ENCODE data around the gene ACACA. TPM values are rescaled to one million over a fixed set of nuclear protein-coding genes. Genes with fewer than 3 reads are reported as not detected.

The ACACA gene
- polyA plus RNA-seq, 4 donors: 7.0 to 30.0 (median 16.6) TPM

- 93 to 97% (median 94%) methylated on average over 4 of the region's 4 CpGs for WGBS, 3 donors
- DNase-seq: no peak
- no peak for FAIRE-seq
- Histone ChIP-seq H3K36me3 (ENCODE audit: control insufficient read depth in 3 of 3, insufficient read depth in 2 of 3, low read depth in 1 of 3, low read length in 3 of 3) (no peaks in the 10 kb centered on the region), H3K27me3 (ENCODE audit: control insufficient read depth in 3 of 3, insufficient read depth in 3 of 3, low read length in 3 of 3) (no peaks in the 10 kb centered on the region), H3K27ac (ENCODE audit: low read depth in 1 of 3, low read length in 2 of 3) (no peak overlapping the region), H3K9me3 (ENCODE audit: control insufficient read depth in 2 of 2, insufficient read depth in 1 of 2, low read depth in 1 of 2, low read length in 1 of 2) (no peaks in the 10 kb centered on the region), H3K4me1 (ENCODE audit: control insufficient read depth in 3 of 3, insufficient read depth in 2 of 3, low read depth in 1 of 3, low read length in 2 of 3) (no peaks in the 10 kb centered on the region), H3K4me3 (ENCODE audit: low read depth in 1 of 3, low read length in 3 of 3) (no peak overlapping the region)
Observed at GRCh38 chr17:37291351-37291750, 115.3 kb downstream of the ACACA start.

- no peaks in the 10 kb centered on the region for H3K4me1 ChIP-seq (ENCODE audit: control insufficient read depth in 3 of 3, insufficient read depth in 2 of 3, low read depth in 1 of 3, low read length in 2 of 3)
- peaks cover 0 to 9% (median 4%) of the 10 kb centered on the region in 3 donors for H3K36me3 ChIP-seq (ENCODE audit: control insufficient read depth in 3 of 3, insufficient read depth in 2 of 3, low read depth in 1 of 3, low read length in 3 of 3)
- WGBS, 3 donors: 80 to 97% (median 90%) methylated on average over 1 of the region's 1 CpG
- H3K27ac ChIP-seq (ENCODE audit: low read depth in 1 of 3, low read length in 2 of 3): no peak overlapping the region
- no peaks in the 10 kb centered on the region for H3K9me3 ChIP-seq (ENCODE audit: control insufficient read depth in 2 of 2, insufficient read depth in 1 of 2, low read depth in 1 of 2, low read length in 1 of 2)
- H3K27me3 ChIP-seq (ENCODE audit: control insufficient read depth in 3 of 3, insufficient read depth in 3 of 3, low read length in 3 of 3): no peaks in the 10 kb centered on the region
- DNase-seq (no peak), FAIRE-seq (no peak)
- H3K4me3 ChIP-seq (ENCODE audit: low read depth in 1 of 3, low read length in 3 of 3): no peak overlapping the region
Observed at GRCh38 chr17:37286430-37286829, 120.2 kb downstream of the ACACA start.

- H3K4me1 ChIP-seq (ENCODE audit: control insufficient read depth in 3 of 3, insufficient read depth in 2 of 3, low read depth in 1 of 3, low read length in 2 of 3): no peaks in the 10 kb centered on the region
- no peaks in the 10 kb centered on the region for H3K27me3 ChIP-seq (ENCODE audit: control insufficient read depth in 3 of 3, insufficient read depth in 3 of 3, low read length in 3 of 3)
- H3K9me3 ChIP-seq (ENCODE audit: control insufficient read depth in 2 of 2, insufficient read depth in 1 of 2, low read depth in 1 of 2, low read length in 1 of 2): no peaks in the 10 kb centered on the region
- H3K27ac ChIP-seq (ENCODE audit: low read depth in 1 of 3, low read length in 2 of 3): no peak overlapping the region
- no peak for DNase-seq
- peaks cover 2 to 14% (median 4%) of the 10 kb centered on the region in 3 donors for H3K36me3 ChIP-seq (ENCODE audit: control insufficient read depth in 3 of 3, insufficient read depth in 2 of 3, low read depth in 1 of 3, low read length in 3 of 3)
- WGBS, 3 donors: 79% methylated on average over 2 of the region's 2 CpGs
- H3K4me3 ChIP-seq (ENCODE audit: low read depth in 1 of 3, low read length in 3 of 3): no peak overlapping the region
- no peak for FAIRE-seq
Observed at GRCh38 chr17:37284191-37284590, 122.4 kb downstream of the ACACA start.

- Histone ChIP-seq H3K4me1 (ENCODE audit: control insufficient read depth in 3 of 3, insufficient read depth in 2 of 3, low read depth in 1 of 3, low read length in 2 of 3) (no peaks in the 10 kb centered on the region), H3K27ac (ENCODE audit: low read depth in 1 of 3, low read length in 2 of 3) (no peak overlapping the region), H3K9me3 (ENCODE audit: control insufficient read depth in 2 of 2, insufficient read depth in 1 of 2, low read depth in 1 of 2, low read length in 1 of 2) (no peaks in the 10 kb centered on the region)
Observed at GRCh38 chr17:37283414-37283961, 123.1 kb downstream of the ACACA start.

GRCh38 chr17:37280841-37281240 lies 125.8 kb downstream of the ACACA start:
- H3K36me3 ChIP-seq (ENCODE audit: control insufficient read depth in 3 of 3, insufficient read depth in 2 of 3, low read depth in 1 of 3, low read length in 3 of 3): peaks cover 2 to 13% (median 4%) of the 10 kb centered on the region in 3 donors
- DNase-seq: no peak
- no peak overlapping the region for H3K4me3 ChIP-seq (ENCODE audit: low read depth in 1 of 3, low read length in 3 of 3)
- no peak for FAIRE-seq
- H3K27me3 ChIP-seq (ENCODE audit: control insufficient read depth in 3 of 3, insufficient read depth in 3 of 3, low read length in 3 of 3): no peaks in the 10 kb centered on the region
- H3K27ac ChIP-seq (ENCODE audit: low read depth in 1 of 3, low read length in 2 of 3): no peak overlapping the region
- WGBS, 3 donors: 98 to 99% (median 99%) methylated on average over 6 of the region's 6 CpGs
- H3K4me1 ChIP-seq (ENCODE audit: control insufficient read depth in 3 of 3, insufficient read depth in 2 of 3, low read depth in 1 of 3, low read length in 2 of 3): no peaks in the 10 kb centered on the region
- H3K9me3 ChIP-seq (ENCODE audit: control insufficient read depth in 2 of 2, insufficient read depth in 1 of 2, low read depth in 1 of 2, low read length in 1 of 2): no peaks in the 10 kb centered on the region

More at GRCh38 chr17:37283414-37283961, 123.1 kb downstream of the ACACA start:
- no peak overlapping the region for H3K4me3 ChIP-seq (ENCODE audit: low read depth in 1 of 3, low read length in 3 of 3)
- peaks cover 2 to 14% (median 4%) of the 10 kb centered on the region in 3 donors for H3K36me3 ChIP-seq (ENCODE audit: control insufficient read depth in 3 of 3, insufficient read depth in 2 of 3, low read depth in 1 of 3, low read length in 3 of 3)
- FAIRE-seq (no peak), DNase-seq (no peak)
- H3K27me3 ChIP-seq (ENCODE audit: control insufficient read depth in 3 of 3, insufficient read depth in 3 of 3, low read length in 3 of 3): no peaks in the 10 kb centered on the region

GRCh38 chr17:37278247-37278894 lies 128.3 kb downstream of the ACACA start:
- 44 to 65% (median 55%) methylated on average over 2 of the region's 2 CpGs for WGBS, 3 donors
- peaks cover 6 to 15% (median 7%) of the 10 kb centered on the region in 3 donors for H3K36me3 ChIP-seq (ENCODE audit: control insufficient read depth in 3 of 3, insufficient read depth in 2 of 3, low read depth in 1 of 3, low read length in 3 of 3)
- DNase-seq (no peak), FAIRE-seq (no peak)
- H3K27me3 ChIP-seq (ENCODE audit: control insufficient read depth in 3 of 3, insufficient read depth in 3 of 3, low read length in 3 of 3): no peaks in the 10 kb centered on the region
- H3K9me3 ChIP-seq (ENCODE audit: control insufficient read depth in 2 of 2, insufficient read depth in 1 of 2, low read depth in 1 of 2, low read length in 1 of 2): no peaks in the 10 kb centered on the region
- H3K4me3 ChIP-seq (ENCODE audit: low read depth in 1 of 3, low read length in 3 of 3): no peak overlapping the region
- H3K27ac ChIP-seq (ENCODE audit: low read depth in 1 of 3, low read length in 2 of 3): no peak overlapping the region
- H3K4me1 ChIP-seq (ENCODE audit: control insufficient read depth in 3 of 3, insufficient read depth in 2 of 3, low read depth in 1 of 3, low read length in 2 of 3): no peaks in the 10 kb centered on the region

GRCh38 chr17:37276475-37276874 lies 130.2 kb downstream of the ACACA start:
- Histone ChIP-seq H3K27me3 (ENCODE audit: control insufficient read depth in 3 of 3, insufficient read depth in 3 of 3, low read length in 3 of 3) (no peaks in the 10 kb centered on the region), H3K4me3 (ENCODE audit: low read depth in 1 of 3, low read length in 3 of 3) (no peak overlapping the region), H3K27ac (ENCODE audit: low read depth in 1 of 3, low read length in 2 of 3) (no peak overlapping the region), H3K36me3 (ENCODE audit: control insufficient read depth in 3 of 3, insufficient read depth in 2 of 3, low read depth in 1 of 3, low read length in 3 of 3) (peaks cover 2 to 9% (median 7%) of the 10 kb centered on the region in 3 donors), H3K9me3 (ENCODE audit: control insufficient read depth in 2 of 2, insufficient read depth in 1 of 2, low read depth in 1 of 2, low read length in 1 of 2) (no peaks in the 10 kb centered on the region), H3K4me1 (ENCODE audit: control insufficient read depth in 3 of 3, insufficient read depth in 2 of 3, low read depth in 1 of 3, low read length in 2 of 3) (no peaks in the 10 kb centered on the region)
- DNase-seq (peak in 1 of 2 donors; percentile 29), FAIRE-seq (no peak)
- 0% methylated on average over 1 of the region's 1 CpG for WGBS, 3 donors

GRCh38 chr17:37274461-37274860 lies 132.2 kb downstream of the ACACA start:
- Histone ChIP-seq H3K4me1 (ENCODE audit: control insufficient read depth in 3 of 3, insufficient read depth in 2 of 3, low read depth in 1 of 3, low read length in 2 of 3) (no peaks in the 10 kb centered on the region), H3K4me3 (ENCODE audit: low read depth in 1 of 3, low read length in 3 of 3) (no peak overlapping the region), H3K27ac (ENCODE audit: low read depth in 1 of 3, low read length in 2 of 3) (no peak overlapping the region), H3K36me3 (ENCODE audit: control insufficient read depth in 3 of 3, insufficient read depth in 2 of 3, low read depth in 1 of 3, low read length in 3 of 3) (peaks cover 5 to 7% (median 7%) of the 10 kb centered on the region in 3 donors), H3K27me3 (ENCODE audit: control insufficient read depth in 3 of 3, insufficient read depth in 3 of 3, low read length in 3 of 3) (no peaks in the 10 kb centered on the region), H3K9me3 (ENCODE audit: control insufficient read depth in 2 of 2, insufficient read depth in 1 of 2, low read depth in 1 of 2, low read length in 1 of 2) (no peaks in the 10 kb centered on the region)
- WGBS, 3 donors: 82 to 92% (median 91%) methylated on average over 6 of the region's 6 CpGs
- DNase-seq (no peak), FAIRE-seq (no peak)
